ENCODE results near the gene PCK1.

Gene PCK1

DNA sequence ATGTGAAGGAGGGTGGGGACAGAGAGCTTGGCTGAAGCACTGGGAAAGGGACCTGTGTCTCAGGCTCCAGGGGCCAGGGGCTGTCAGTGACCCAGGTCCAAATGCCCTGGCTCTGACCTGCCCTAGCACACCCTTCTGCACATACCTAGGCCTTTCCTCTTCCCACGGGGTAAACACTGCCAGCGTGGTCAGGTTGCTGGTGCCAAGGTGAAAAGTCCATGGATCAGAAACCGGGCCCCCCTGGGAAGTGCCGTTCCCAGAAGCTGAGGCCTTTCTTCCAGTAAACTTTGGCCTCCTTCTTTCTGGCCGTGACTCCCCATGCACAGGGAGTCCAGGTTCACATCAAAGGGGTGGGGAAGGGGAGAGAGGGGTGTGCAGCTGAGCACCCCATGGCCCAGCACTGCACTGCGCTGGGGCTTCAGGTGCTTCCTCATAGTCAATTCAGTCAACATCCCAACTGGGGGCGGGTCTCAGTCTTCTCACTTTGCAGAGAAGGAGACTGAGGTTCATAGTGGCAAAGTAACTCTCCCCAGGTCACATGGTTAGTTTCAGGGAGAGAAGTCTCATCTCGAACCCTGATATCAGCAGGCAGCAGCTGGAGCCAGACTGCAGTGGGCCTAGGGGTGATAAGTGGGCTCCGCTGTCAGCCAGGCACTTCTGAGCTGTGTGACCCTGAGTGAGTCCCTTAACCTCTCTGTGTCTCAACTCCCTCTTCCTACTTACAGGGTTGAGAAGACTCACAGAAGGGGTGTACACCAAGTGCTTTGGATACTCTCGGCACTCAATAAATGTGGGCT, 17.0 kb downstream of the PCK1 start:
- no peak for DNase-seq (ENCODE audit: low read depth)

DNA sequence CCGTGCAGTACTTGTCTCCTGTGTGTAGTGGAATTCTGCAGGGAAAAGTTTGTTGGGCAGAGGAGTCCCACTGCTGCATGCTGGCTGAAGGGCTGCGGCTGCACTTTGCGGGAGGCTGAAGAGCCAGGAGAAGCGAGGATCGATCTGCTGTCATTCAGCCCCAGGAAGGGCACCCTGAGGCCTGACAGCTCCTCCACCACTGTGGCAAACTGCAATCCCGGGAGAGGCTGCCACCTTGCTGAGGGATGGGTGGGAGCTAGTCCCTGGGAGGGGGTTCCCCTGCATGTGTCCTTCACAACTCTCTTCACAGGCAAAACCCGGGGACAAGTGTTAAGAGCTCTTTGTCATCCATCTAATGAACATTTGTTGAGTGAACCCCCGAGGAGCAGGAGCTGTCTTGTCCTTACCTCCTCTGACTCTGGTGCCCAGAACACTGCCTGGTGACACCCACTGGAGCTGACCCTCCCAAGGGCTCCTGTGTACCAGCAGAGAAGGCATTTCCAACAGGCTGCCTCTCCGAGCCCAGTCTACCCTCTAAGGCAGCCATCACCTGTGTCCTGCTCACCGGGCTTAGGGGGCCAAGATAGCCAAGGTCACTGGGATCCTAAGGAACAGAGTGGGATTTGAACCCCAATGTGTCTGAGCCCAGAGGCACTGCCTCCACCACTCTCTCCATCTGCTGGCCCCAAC, 17.7 kb downstream of the PCK1 start:
- DNase-seq (ENCODE audit: low read depth) = no peak

DNA sequence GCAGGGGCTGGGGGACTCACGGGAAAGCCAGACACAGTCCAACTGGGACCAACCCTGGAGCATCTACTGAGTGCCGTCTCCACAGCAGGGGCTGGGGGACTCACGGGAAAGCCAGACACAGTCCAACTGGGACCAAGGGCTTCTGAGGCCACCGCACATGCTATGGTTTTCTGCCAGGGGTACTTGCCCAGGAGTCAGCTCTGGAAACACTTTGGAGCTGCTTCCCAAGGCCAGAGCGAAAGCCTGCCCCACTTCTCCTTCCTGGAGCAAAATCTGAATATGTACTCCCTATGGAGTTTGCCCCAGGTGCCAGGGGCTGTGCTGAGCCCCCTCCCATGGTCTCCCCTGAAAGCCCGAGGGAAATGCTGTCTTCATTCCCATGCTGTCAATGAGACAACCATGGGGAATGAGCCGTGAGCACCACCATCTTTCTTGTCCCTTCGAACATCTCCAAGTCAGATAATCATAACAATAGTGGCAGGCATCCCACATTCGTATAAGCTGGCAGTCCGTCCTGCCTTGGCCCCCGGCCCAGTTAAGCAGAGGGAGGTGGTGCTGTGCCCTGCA, 18.5 kb downstream of the PCK1 start:
- no peak for DNase-seq (ENCODE audit: low read depth)

DNA sequence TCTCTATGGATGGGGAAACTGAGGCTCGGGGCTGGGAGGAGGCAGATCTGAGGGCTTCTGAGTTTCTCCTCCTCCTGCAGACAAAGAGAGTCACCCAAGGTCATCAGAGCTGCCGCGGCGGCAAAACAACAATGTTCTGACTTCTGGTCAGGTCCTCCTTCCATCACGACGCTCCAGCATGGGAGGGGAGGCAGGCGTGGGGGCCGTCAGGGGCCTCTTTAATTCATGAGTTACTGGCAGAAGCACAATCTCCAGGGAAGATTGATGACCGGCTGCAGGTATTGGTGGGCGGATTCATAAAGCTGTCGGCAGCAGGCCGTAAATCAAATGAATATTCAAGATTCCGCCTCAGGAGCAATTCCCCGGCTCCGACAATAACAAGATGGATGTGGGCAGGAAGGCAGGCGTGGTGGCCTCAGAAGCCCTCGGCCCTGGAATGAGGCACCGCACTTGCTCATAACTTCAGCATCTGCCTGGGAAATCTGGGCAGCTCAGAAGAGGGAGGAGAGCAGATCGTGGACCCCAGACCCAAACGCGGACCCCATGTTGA, 19.1 kb downstream of the PCK1 start:
- DNase-seq (ENCODE audit: low read depth) = no peak

DNA sequence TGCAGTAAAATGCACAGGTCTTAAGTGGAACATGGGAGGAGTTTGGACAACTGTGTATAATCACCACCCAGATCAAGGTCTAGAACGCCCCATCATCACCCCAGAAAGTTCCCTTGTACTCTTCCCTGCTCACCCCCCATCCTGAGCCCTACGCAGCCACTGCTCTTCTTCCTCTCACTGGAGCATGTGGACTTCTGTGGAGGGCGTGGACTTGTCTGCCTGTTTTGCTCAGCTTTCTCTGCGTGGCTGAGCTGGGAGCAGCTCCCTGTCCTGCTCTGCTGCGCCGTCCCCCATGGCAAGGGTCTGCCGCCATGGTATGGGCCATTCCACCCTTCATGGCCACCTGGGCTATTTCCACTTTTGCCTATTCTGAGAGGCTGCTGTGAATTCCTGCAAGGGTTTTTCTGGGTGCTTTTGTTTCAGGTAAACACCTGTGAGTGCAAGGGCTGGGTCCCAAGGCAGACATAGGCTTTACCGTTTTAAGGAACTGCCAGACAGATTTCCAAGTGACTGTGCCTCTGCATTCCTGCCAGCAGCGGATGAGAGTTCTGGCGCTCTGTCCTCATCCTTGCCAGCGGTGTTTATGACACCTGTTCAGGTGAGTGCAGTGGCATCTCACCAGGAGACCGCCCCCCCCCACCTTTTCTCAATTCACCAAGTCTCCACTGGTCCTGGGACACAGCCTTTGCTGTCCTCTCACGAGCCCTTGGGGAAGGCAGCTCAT, 19.7 kb downstream of the PCK1 start:
- DNase-seq (ENCODE audit: low read depth) = no peak

DNA sequence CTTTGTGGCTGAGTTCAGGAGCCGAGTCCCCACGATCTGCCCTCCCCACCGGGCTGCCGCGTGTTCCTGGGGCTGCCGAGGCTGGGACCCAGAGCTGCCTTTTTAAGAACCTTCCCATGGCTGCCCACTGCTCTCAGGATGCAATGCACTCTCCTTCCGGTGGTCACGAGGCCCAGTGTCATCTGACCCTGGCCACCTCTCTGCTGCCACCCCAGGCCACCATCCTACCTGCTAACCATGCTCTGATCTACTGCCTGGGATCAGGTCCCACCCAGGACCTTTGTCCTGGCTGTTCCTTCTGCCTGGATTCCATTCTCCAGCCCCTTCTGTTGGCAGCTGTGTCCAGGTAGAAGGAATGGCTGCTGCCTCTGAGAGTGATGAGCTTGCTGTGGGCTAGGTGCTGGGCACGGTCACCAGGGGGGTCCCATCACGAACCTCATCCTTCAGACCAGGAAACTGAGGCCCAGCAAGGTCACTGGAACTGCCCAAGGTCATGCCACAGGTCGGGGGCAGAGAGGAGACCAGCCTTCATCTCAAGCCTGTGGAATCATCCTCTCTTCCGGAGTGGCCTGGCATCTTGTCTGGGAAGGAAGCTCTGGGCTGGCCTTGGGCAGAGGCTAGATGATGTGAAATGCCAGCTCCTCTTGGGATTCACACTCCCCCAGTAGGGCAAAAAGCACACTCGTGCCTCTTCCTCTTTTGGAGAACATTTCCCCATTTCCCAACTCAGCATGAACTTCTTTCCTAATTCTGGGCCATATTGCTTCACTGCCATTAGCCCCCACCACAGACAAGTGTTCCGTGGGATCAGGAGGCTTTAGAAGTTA, 20.5 kb downstream of the PCK1 start:
- DNase-seq (ENCODE audit: low read depth) = no peak

DNA sequence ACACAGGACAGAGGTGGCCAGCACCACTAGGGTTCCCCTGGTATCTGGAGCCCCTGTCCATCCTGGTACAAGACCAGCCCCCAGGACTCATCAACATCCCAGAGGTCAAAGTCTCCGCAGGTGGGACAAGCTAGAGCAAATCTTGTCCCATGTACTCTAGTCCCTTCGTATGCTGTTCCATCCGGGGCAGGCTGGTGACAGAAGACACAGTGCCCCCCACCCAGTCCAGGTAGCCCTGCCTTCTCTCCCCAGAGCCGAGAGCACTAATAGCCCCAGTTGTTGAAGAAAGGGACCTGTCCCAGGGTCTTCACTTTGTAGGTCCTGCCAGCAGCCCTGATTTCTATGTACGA, 21.1 kb downstream of the PCK1 start:
- DNase-seq (ENCODE audit: low read depth) = no peak

DNA sequence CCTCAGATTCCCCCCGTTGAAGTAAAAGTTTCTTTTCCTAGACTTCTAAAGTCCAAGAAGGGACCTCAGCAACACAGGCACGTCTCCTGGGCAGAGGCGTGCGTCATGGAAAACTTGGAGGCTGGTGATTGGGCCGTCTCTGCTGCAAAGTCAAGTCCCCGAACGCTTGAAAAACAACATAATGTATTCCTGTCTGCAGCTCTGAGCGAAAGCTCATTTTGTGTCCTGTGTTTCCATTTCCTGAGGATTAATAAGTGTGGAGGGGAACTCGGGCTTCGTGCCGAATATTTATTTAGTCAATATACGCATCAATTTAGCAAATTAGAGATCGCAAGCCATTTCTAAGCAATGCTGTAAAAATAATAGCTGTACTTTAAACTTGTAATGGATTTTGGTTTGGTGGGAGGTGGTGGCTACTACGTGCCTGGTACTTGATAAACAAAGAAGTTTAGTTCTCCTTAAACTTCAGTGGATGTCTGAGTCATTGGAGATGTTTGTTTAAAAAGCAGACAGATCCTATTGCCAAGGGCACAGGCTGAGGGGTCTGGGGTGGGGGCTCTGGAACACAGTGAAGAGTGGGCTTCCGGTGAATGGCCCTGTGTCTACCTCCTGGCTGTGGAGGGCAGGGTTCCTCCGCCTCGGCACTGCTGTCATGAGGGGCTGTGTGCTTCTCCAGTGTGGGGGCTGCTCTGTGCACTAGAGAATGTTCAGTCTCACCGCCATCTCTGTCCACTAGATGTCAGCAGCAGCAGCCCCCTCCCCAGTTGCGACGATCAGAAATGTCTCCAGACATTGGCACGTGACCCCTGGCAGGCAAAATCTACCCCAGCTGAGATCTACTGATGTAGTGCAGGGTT, 21.8 kb downstream of the PCK1 start:
- no peak for DNase-seq (ENCODE audit: low read depth)

DNA sequence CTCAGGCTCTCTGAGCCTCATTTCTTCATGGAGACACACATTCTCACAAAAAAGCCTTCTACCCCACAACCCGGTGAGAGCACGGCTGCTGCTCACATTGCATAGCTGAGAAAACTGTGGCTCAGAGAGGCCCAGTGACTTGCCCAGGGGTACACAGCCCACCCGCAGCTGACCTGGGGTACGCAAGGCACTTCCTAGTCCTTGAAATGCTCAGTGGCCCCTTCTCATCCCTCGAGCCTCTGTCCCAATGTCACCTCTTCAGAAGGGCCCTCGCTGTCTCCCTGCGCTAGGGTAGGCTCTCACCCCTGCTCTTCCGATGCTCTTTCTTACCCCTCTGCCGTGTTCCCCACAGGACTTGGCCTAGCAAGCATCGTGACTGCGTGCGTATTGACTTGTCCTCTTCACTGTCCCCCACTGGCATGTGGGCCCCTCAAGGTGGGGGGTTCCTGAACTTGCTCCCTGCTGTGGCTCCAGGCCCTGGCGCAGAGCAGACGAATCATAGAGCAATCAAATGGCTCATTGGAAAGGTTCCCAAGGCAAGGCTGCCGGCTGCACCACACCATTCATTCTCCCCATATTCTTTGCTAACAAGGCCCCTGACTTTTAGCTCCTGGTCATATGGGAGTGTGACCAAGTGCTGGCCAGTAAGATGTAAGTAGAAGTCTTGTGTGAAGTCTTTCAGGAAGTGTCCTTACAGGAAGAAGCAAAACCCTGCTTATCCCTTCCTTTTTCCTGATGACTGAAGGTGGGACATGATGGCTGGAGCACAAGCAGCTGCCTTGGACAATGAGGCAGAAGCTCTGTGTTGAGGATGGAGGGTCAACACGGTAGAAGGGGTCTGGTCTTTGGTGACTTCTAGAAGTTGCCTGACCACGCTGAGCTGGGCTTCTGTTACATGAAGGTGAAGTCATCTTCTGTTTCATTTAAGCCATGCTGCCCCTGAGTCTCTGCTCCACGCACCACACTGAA, 22.7 kb downstream of the PCK1 start:
- DNase-seq (ENCODE audit: low read depth) = no peak

DNA sequence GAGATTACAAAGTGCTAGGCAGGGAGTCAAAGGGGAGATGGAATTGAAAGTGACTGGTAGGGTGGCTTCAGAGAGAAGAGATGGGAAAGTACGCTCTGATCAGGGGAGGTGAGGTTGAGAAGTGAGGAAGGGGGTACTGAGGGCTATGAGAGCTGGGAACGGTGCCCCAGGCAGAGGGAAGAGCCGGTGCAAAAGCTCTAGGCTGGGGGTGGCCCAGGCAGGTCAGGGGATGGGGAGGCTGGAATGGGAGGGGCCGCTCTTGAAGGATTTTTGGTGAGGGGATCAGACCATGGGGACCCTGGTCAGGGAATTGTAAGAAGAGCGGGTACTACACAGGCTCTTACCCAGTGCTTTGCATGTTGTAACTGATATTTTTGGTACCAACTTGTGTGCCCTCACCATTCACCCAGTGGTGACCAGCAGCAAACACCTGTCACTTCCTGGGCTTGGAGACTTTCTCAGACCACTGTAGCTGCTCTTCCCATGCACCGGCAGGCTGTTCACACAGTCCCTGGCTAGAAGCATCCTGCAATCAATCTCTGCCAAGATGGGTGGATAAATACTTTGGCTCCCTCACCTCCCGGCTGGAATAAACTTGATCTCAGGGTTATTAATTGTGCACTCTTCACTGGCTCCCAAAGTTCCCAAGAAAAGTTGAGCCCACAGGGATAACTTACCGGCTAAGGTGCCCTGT, 24.0 kb downstream of the PCK1 start:
- DNase-seq (ENCODE audit: low read depth) = no peak

DNA sequence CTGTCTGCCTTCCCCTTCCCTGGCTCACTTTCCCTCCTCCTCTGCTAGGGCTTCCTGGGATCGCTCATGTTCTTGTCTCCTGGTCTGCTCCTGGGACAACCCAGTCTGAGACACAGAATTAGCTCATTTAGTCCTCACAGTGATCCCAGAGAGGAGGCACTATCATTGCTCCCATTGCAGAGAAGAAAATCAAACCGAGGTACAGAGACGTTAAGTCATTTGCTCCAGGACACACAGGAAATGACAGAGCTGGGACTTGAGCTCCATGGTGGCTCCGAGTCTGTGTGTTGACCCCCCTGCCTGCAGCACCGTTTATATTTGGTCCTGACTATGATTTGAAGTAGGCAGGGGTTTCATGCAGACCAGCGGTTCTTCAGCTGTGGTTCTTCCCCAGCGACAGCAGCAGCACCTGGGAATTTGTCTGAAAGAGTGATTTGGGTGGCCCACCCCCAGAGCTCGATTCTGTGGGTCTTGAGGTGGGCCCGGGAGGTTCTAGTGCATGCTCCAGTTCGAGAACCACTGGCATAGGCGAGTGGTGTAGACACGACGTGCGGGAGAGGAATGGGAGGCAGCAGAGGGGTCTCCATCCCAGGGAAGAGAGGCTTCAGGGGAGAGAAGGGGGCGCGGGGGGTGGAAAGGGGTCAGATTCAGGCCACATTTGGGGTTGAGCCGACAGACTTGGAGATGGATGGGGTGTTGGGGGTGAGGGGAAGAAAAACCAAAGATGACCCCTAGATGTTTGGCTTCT, 24.7 kb downstream of the PCK1 start:
- no peak for DNase-seq (ENCODE audit: low read depth)

DNA sequence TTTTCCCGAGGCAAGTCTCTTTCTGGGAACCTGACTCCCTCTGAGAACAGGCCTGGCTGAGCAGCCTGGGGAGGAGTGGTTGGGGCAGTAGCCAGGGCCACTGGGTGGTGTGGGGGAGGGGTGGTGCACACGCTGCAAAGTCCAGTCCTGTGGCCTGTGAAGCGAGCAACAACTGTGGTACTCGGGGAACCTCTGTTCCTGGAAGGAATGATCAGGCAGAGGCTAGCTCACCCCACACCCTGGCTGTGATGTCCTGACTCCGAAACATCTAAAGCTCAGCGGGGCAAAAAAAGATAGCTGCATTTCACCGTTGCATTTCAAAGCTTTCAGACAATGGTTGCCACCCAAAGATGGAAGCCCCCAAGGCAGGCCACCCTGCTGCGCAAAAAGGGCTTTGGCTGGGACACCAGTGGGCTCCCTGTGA, 25.5 kb downstream of the PCK1 start:
- no peak for DNase-seq (ENCODE audit: low read depth)

DNA sequence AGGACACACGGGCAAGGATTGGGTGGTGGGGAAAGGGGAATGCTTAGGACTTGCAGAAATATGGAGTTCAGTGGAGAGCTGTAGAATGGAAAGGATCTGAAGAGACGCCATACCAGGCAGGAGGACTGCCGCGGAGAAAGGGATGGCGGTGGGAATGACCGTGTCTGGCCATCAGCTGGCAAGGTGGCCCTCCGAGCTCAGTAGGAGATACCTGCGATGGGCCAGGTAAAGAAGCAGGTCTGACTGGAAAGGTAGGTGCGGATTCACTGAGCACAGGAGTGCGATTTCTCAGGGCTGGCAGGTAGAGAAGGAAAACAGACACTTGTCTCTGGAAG, 26.0 kb downstream of the PCK1 start:
- DNase-seq (ENCODE audit: low read depth) = no peak

DNA sequence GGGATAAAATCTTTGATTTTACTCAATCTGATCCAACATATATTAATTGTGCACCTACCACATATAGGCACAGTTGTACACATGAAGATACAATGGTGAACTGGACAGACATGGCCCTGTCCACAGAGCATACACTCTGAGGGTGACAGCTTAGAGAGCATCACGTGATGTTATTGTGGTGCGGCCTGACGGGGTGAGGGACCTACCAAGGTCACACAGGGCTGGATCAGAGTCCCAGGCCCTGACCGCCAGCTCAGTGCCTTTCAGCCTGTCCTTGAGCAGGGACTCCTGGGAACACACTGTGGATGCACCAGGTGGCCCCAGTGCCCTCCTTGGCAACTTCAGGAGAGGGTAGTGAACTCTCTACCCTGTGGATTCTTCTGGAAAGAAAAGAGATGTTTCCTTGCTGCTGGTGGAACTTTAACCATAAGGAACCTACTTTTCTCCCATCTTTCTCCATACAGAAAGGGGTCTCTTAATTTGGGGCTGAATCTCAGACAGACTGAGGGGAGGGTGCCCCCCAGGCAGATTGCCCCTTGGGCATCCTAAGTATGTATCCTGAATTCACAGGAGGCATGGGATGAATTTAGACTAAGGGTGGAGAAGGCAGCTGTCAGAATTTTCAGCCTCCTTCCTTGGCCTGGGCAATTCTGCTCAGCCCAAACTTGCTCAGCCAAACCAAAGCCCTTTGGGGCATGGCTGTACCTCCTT, 26.5 kb downstream of the PCK1 start:
- no peak for DNase-seq (ENCODE audit: low read depth)

DNA sequence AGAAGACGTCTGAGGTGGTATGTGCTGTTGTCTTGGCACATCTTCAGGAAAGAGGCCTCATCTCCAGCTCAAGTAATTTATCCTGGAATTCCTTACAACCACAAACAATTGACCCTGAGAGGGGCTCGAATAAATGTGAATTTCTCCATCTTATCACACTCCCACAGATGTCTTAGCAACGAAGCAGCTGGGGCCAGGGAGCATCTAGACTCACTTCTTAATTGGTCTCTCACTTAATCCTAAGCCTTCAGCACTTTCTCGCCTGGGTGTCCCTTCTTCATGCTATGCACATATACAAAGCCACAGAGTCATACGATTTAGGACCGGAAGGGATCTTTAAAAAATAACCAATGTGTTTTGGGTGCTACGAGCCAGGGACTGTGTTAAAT, 27.1 kb downstream of the PCK1 start:
- no peak for DNase-seq (ENCODE audit: low read depth)

DNA sequence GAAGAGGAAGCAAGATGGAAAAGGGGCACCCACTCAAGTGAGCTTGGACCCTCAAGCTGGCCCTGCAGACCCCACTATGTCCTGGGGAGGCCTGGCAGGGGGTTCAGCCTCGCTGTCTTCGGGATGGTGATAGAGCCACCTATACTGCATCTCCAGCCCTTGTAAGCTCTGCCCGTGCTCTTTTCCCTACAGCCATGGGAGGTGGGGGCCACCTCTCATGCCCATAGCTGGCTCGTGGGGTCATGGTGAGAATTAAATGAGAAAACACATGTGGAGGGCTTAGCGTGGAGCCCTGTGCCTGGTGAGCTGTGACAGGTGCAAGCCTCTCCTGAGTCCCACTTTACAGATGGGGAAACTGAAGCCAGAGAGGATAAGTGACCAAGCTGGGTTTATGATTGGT, 27.7 kb downstream of the PCK1 start:
- DNase-seq (ENCODE audit: low read depth) = no peak

DNA sequence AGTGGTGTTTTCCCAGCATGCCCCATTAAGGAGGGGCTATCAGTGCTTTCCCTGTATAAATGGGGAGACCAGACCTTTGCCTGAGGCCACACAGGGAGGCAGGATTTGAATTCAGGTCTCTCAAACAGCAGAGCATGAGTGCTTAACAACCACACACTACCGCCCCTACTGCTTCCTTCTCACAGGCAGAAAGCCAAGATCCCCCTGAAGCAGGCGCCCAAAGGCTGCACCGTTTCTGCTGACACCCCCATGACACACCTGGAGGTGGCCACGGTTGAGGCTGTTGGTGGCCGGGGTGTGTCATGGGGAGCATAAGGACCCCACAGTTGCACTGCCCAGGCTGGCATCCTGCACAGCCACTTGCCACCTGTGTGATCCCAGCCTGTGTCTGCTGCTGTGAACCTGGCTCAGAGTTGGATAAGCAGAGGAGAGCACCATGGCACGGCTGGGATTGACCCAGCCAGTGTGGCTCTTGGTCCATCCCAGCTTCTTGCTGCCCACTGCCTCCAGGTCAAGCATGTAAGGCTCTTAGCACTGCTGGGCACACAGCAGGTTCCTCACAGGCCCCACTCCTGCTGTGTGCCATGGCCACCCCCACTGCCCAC, 28.3 kb downstream of the PCK1 start:
- DNase-seq (ENCODE audit: low read depth) = no peak
